ENCODE data around the gene PHACTR1.

The PHACTR1 gene

DNA sequence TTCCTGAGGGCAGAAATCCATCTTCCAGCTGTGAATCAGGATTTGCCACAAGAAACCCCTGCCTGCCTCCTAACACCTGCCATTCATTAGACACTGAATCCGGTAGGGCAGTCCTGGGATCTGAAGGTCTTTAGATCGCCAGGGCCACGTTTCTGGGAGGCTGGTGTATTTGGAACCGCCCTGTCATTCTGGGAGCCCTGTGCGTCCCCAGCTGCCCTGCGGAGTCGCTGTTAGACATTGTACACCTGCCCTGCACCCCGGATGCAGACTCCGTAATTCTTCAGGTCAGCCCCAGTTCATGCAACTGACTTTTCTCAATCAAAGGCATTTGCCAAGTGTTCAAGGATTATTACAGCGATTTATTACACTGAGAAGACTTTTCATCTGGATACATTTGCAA is 418.6 kb downstream of the PHACTR1 start:
- TF ChIP-seq, protein P1, sequence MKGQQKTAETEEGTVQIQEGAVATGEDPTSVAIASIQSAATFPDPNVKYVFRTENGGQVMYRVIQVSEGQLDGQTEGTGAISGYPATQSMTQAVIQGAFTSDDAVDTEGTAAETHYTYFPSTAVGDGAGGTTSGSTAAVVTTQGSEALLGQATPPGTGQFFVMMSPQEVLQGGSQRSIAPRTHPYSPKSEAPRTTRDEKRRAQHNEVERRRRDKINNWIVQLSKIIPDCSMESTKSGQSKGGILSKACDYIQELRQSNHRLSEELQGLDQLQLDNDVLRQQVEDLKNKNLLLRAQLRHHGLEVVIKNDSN (IDR thresholded peaks at IDR 0.05): no peak

DNA sequence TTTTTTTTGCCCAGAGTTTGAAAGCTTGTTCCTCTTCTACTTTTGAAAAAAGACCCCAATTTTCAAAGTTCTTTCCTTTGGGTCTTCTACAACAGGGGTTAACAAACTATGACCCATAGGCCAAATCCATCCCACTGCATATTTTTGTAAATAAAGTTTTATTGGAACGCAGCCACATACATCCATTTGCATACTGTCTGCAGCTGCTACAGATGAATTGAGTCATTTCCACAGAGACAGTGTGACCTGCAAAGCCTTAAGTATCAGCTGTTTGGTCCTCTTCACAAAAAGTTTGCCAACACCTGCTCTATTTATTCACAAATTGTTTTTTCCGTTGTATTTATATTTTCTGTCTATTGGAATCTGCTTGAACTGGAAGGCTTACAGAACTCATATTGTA is 422.6 kb downstream of the PHACTR1 start:
- TF ChIP-seq, protein P2, sequence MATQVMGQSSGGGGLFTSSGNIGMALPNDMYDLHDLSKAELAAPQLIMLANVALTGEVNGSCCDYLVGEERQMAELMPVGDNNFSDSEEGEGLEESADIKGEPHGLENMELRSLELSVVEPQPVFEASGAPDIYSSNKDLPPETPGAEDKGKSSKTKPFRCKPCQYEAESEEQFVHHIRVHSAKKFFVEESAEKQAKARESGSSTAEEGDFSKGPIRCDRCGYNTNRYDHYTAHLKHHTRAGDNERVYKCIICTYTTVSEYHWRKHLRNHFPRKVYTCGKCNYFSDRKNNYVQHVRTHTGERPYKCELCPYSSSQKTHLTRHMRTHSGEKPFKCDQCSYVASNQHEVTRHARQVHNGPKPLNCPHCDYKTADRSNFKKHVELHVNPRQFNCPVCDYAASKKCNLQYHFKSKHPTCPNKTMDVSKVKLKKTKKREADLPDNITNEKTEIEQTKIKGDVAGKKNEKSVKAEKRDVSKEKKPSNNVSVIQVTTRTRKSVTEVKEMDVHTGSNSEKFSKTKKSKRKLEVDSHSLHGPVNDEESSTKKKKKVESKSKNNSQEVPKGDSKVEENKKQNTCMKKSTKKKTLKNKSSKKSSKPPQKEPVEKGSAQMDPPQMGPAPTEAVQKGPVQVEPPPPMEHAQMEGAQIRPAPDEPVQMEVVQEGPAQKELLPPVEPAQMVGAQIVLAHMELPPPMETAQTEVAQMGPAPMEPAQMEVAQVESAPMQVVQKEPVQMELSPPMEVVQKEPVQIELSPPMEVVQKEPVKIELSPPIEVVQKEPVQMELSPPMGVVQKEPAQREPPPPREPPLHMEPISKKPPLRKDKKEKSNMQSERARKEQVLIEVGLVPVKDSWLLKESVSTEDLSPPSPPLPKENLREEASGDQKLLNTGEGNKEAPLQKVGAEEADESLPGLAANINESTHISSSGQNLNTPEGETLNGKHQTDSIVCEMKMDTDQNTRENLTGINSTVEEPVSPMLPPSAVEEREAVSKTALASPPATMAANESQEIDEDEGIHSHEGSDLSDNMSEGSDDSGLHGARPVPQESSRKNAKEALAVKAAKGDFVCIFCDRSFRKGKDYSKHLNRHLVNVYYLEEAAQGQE (IDR thresholded peaks at IDR 0.05; ENCODE audit: low read depth): no peak
- TF ChIP-seq RAD21 (IDR thresholded peaks at IDR 0.05; ENCODE audit: low read depth): no peak
- no peak for TF ChIP-seq YY1 (IDR thresholded peaks at IDR 0.05; ENCODE audit: low read depth)
- no peak for TF ChIP-seq EGR1 (IDR thresholded peaks at IDR 0.05)
- TF ChIP-seq TCF12 (IDR thresholded peaks at IDR 0.05; ENCODE audit: low read depth): no peak
- TF ChIP-seq, protein P1 (IDR thresholded peaks at IDR 0.05): no peak
- TF ChIP-seq CREB1 (IDR thresholded peaks at IDR 0.05; ENCODE audit: low read depth): no peak
- TF ChIP-seq EP300 (IDR thresholded peaks at IDR 0.05; ENCODE audit: borderline replicate concordance): no peak
- TF ChIP-seq CEBPB (IDR thresholded peaks at IDR 0.05): no peak
- no peak for TF ChIP-seq FOXM1 (IDR thresholded peaks at IDR 0.05; ENCODE audit: borderline replicate concordance, low read depth)
- TF ChIP-seq NFIC (IDR thresholded peaks at IDR 0.05): no peak
- TF ChIP-seq TEAD4 (IDR thresholded peaks at IDR 0.05): no peak
- no peak for TF ChIP-seq ZBTB7A (IDR thresholded peaks at IDR 0.05; ENCODE audit: low read depth)
- TF ChIP-seq TAF1 (IDR thresholded peaks at IDR 0.05; ENCODE audit: low read depth): no peak
- TF ChIP-seq, protein P3, sequence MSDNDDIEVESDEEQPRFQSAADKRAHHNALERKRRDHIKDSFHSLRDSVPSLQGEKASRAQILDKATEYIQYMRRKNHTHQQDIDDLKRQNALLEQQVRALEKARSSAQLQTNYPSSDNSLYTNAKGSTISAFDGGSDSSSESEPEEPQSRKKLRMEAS (IDR thresholded peaks at IDR 0.05): no peak

DNA sequence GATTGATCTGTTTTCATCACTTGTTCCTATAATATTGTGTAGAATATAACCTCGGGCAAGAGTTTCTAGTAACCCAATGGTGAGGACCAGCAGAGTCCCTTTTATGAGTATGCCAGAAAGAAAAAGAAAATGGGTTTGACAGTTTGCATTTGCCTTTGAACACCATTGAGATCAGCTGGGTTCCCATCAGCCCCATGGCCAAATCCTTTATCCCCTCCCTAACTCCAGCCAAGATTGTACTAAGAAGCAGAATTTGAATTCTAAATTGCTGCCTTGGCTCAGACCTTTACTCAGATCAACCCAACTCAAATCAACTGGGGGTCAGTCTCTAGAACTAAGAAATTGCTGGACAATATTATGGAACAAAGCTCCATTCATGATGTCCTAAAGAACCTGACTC is 424.4 kb downstream of the PHACTR1 start:
- TF ChIP-seq YY1 (IDR thresholded peaks at IDR 0.05; ENCODE audit: low read depth) (no peak), FOXM1 (IDR thresholded peaks at IDR 0.05; ENCODE audit: borderline replicate concordance, low read depth) (no peak), CREB1 (IDR thresholded peaks at IDR 0.05; ENCODE audit: low read depth) (no peak), TCF12 (IDR thresholded peaks at IDR 0.05; ENCODE audit: low read depth) (no peak), TEAD4 (IDR thresholded peaks at IDR 0.05) (no peak)
- TF ChIP-seq, protein P2 (IDR thresholded peaks at IDR 0.05; ENCODE audit: low read depth): no peak
- TF ChIP-seq, protein P1 (IDR thresholded peaks at IDR 0.05): no peak

DNA sequence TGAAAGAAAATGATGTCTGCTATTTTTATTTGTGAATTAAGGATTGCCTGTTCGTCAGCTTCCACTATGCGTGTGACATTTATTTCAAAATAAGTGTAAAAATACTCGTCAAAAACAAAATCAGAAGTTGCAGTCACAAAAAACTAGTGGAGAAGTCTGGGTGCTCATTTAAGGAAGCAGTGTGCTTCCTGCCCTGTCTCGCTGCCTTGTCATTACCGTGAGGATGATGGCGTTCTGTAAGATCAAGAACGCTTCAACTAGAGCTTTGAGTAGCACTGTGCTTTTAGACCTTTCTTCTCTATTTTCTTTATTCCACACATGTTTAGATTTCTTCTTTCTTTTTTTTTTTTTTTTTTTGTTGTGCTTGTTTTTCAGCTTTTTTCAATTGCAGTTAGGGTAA is 424.8 kb downstream of the PHACTR1 start:
- no peak for TF ChIP-seq RAD21 (IDR thresholded peaks at IDR 0.05; ENCODE audit: low read depth)
- no peak for TF ChIP-seq NFIC (IDR thresholded peaks at IDR 0.05)
- TF ChIP-seq, protein P2 (IDR thresholded peaks at IDR 0.05; ENCODE audit: low read depth): no peak
- no peak for TF ChIP-seq TEAD4 (IDR thresholded peaks at IDR 0.05)
- TF ChIP-seq CREB1 (IDR thresholded peaks at IDR 0.05; ENCODE audit: low read depth): no peak
- no peak for TF ChIP-seq TAF1 (IDR thresholded peaks at IDR 0.05; ENCODE audit: low read depth)
- TF ChIP-seq EP300 (IDR thresholded peaks at IDR 0.05; ENCODE audit: borderline replicate concordance): no peak
- TF ChIP-seq, protein P3 (IDR thresholded peaks at IDR 0.05): no peak
- no peak for TF ChIP-seq ZBTB7A (IDR thresholded peaks at IDR 0.05; ENCODE audit: low read depth)
- TF ChIP-seq YY1 (IDR thresholded peaks at IDR 0.05; ENCODE audit: low read depth): no peak
- no peak for TF ChIP-seq FOXM1 (IDR thresholded peaks at IDR 0.05; ENCODE audit: borderline replicate concordance, low read depth)
- TF ChIP-seq, protein P1 (IDR thresholded peaks at IDR 0.05): no peak
- TF ChIP-seq EGR1 (IDR thresholded peaks at IDR 0.05): no peak

All from Ishikawa (cell line).